NAMALWA (cell line): ENCODE measurements around the gene DCTN4.
A peak's percentile ranks its signal among the peaks of the same experiment; 100 is the strongest.
"Not testable (repeated sequence)": the region's sequence is repeated elsewhere in the genome, so short reads cannot be mapped to it uniquely, and the experiment has no call there.

ENCODE experiments used
- DNase-seq: peaks from one replicate; pipeline ENCODE4 v3.0.0-alpha.2; 2015; ENCODE audit warnings: low spot score

Gene DCTN4

DNA sequence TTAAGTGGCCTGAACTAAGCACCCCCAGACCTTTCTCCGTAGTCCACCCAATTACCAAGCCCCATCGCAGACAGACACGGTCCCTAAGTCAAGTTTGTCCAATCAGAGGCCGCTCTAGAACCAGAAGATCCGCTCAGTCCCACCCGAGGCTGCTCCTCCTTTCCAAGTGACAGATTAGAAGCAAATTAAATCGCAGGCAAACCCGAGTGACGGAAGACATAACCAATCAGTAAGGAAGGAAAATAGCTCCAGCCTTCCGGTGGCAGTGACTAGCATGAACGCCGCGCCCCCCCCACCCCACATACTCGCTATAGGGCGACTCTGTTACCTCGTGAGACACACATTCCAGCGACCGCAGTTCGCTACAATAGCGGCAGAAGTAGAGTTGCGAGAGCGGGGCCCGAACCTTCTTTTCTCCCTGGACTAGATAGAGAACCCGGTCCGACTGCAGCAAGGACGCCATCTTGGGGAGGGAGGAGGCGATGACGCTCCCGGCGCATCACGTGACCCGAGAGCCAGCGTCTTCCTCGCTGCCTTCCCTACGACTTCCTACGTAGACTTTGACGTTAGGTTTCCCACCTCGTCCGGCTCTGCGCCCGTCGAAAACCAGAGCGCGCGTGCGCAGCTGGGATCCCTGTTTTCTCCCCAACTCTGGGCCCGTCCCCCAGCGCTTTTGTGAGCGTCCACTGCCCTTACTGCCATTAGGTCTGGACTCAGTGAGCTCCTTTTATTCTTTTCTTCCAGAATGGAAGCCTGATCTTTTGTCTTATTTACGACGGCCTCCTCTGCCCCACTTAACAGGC, at the start of gene DCTN4:
Gene DCTN4, minus strand, starts transcription at position 487 of the 803 bp plus-strand sequence. Its CDS starts 24 bp downstream, at position 463.
- peak; percentile 99 for DNase-seq

DNA sequence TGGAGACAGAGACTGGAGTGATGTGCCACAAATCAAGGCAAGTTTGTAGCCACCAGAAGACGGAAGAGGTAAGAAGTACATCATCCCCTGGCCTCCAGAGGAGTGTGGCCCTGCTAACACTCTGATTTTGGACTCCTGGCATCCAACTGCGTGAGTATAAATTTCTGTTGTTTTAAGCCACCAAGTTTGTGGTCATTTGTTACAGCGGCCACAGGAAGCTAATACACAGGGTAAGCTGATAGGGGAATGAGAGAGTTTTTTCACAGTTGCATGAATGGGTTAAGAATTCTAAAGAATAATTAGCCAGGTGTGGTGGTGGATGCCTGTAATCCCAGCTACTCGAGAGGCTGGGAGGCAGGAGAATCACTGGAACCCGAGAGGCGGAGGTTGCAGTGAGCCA, 45.6 kb upstream of the DCTN4 start:
- no peak for DNase-seq

DNA sequence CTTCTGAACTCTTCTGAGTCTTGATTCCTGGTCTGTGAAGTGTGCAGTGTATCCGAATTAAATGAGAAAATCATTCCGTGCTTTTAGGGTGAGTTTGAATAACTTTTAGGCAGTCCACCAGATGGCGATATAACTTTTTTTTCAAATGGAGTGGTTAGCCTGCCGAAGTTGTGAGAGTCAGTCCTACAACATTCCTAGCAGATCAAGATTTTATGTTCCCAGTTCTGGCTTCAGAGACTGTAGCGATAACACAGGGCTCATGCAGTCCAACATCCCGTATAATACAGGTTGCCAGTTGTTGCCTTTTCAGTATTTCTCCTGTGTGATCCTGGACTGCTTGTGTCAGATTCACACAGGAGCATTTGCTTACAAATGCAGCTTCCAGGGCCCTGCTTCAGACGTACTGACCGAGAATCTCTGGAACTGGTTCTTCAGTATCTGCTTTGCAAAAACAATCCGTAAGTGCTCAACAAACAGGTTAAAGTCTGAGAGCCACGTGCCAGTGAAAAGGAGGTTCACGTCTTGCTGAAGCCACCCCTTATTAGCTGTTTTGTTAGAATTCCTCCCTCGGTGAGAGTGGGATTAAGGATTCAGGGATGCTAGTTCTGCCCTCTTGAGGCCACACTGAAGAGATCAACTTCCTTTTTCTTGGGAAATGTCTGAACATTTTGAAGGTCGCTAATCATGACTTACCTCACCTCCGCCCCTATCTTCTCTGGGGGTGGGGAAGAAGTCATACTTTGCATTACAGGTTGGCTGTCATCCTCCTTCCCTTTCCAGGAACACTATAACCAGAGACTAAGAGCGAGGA, 42.5 kb upstream of the DCTN4 start:
- DNase-seq = peak; percentile 57

GRCh38 chr5:150797384-150797783, 38.6 kb upstream of the DCTN4 start:
- no peak for DNase-seq

DNA sequence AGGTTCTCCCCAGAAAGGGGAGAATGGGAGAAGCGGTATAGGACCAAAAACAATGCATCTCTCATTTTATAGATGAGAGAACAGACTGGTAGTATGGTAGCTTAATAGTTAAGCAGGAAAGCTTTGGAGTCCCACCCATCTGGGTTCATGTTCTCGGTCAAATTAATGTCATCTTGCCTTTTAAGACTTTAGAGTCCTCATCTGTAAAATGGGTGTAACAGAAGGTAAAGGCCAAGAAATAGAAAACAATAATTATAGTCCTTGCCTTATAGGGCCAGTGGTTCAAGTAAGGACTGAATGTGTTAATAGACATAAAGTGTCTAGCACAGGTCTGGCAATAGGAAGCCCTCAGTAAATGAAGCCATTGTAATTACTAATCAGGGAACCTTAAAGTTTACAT, 36.1 kb upstream of the DCTN4 start:
- no peak for DNase-seq

GRCh38 chr5:150793423-150793888, 34.6 kb upstream of the DCTN4 start:
- DNase-seq = not testable (repeated sequence)

DNA sequence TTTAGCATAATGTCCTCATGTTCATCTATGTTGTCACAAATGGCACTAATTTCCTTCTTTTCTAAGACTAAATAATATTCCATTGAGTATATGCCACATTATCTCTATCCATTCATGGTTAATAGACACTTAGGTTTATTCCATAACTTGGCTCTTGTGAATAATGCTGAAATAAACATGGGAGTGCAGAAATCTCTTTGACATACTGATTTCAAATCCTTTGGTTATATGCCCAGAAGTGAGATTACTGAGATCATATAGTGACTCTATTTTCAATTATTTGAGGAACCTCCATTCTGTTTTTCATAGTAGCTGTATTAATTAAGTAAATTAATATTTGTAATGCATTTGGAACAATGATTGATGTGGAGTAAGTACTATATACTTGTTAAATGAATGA, 32.7 kb upstream of the DCTN4 start:
- no peak for DNase-seq

DNA sequence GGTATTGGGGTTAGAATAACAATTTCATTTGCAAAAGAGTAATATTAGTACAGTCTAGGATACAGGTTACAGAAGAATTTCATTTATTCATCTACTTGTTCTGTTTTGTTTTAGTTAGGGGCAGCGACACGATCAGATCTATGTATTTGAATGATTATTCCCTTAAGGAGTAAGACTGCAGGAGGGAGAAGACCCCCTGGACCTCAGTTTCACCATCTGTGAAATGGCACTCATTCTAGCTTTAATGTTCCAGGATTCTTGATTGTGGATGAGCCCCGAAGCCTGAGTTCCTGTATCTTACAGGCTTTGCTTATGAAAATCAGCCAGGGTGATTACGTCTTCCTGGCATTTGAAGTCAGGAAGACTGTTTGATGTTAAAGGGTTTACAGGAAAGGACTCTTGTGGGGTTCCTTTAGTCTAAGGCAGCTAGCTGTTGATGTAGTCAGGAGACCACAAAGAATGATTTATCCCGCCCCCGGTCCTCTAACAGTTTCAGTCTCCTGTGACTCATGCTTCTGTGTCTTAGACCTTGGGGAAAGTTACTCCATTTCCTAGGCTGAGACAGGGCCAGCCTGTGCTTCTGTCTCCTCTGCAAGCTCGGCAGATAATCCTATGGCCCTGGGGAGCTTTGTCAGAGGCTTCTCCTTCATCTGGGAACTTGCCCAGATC, 31.3 kb upstream of the DCTN4 start:
- no peak for DNase-seq

DNA sequence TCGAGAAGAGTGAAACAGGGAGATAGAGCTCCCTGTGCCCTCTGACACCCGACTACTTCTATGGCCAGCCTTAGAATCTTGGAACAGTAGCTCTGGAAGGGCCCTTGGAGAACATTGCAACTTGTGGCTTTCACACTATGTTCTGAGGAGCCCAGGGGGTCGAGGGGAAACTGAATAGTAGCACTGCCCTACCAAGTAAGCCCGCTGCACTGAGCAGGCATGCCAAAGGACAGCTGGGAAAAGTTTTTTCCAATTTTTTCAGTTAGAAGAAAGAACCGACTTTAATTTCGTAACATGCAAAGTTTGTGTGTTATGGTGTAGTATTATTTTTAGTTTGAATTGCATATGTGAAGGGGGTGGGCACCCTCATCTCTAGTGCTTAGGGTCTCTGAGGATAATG, 30.6 kb upstream of the DCTN4 start:
- no peak for DNase-seq

GRCh38 chr5:150788977-150789376, 30.2 kb upstream of the DCTN4 start:
- no peak for DNase-seq

- DNase-seq = no peak
These were observed 28.8 kb upstream of the DCTN4 start for GRCh38 chr5:150787656-150788055.

- no peak for DNase-seq
These were observed 28.1 kb upstream of the DCTN4 start for GRCh38 chr5:150786876-150787275.

- no peak for DNase-seq
These were observed 27.1 kb upstream of the DCTN4 start for GRCh38 chr5:150785950-150786349.

GRCh38 chr5:150783422-150783928, 24.7 kb upstream of the DCTN4 start:
- peak; percentile 40 for DNase-seq

- DNase-seq = no peak
These were observed 24.0 kb upstream of the DCTN4 start for GRCh38 chr5:150782850-150783249.

DNA sequence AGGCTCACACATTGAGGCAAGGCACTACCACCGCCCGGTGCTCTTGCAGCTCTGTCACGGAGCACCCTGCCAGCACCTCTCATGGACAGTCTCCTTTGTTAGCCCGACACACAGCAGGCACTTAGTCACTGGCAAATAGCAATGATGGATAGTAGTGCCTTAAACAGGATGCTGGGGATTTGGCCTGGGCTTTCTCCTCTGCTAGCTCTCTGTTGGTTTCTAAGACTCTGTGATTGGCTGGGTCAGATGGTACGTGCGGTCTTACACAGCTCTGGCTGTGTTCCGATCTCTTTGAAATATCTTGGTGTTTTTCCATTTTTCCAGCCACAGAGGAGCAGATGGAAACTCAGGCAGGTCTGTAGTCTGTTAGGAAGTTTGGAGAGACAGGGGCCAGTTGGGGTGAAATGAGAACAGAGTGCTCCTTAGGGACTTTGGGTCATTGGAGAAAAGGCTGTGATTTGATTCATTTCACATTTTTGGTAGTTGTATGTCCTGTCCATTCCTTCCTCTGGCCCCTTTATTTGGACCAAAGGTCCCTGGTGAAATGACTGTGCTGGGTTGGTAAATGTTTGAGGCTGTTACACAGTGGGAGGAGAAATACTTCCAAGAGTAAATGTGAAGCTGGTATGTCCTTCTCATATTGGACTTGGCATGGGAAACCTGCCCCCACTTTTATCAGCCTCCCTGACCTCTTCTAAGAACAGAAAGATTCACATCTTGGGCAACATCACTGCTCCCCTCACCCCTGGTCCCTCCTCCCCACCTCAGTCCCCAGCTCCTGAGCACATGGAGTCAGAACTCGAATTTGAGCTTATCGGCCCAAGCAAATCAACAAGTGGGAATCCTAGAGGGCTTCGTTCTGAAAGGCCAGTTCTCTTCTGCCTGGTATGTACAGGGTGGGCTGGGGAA, 23.1 kb upstream of the DCTN4 start:
- DNase-seq = no peak

DNA sequence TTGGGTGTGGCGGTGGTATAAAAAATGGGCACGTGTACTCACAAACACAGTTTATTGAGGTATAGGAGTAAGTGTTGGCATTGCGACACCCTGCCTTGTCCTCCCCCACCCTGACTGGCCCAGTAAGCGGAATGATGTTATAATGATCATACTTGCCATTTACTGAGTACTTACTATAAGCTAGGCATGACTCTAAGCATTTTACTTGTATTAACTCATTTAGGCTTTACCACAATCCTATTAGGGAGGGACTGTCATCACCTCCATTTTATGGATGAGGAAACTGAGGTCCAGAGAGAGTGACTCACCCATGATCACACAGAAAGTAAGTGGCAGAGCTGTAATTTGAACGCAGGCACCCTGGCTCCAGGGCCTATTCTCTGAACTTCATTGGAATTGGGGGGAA, 22.0 kb upstream of the DCTN4 start:
- DNase-seq = no peak

DNA sequence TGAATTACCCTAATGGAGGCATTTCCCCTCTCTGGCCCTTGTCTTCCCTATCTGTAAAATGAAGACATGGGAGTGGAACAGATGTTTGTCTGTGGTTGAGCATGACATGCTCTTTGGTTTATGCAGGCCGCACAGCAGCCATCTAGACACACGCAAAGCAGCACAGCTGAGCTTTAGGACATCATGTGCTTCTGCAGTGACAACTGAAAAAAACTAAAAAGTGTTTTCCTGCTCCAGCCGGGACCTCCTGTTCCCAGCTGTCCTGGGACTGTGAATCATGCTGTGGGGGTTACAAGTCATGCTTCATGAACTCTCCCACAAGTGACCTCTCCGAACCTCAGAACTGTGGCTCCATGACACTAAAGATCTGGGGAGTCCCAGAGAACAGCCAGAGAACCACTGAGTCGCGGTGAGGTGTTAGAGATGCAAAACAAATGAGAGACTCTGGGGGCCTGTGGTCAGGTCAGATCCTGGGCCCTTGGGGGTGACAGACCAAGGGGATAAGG, 21.4 kb upstream of the DCTN4 start:
- DNase-seq = peak; percentile 71

DNA sequence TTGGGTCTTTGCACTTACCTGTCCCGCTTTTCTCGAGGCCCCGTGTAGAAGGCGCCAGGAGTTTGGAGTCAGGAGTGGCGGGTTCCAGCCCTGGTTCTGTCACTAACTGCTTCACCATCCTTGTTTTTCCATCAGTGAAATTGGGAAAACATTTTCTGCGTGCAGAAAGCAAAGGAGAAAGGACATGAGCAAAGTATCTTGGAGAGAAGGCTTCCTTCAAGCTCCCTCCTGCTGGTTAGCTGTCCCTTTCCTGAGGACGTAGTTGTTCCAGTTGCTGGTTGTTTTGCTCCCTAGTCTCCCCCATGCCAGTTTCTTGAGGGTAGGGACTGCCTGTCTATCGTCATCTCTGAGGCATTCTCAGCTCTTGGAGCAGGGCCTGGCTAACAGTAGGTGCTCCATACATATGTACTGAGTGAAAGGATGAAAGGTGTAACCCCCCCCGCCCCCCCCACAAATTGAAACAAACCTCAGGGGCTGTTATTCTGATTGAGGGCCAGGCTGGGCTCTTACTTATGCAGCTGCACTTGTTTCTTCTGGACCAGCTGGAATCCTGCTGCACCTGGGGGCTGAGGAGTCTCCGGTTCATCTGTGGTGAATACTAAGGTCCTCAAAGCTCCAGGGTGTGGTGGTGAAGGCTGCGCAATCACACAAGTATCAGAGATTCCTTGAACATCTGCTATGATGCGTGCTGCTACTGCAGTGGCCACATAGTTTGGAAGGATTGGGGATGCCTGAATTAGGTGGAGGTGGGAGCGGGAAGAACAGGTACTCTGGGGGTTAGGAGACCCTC, 20.8 kb upstream of the DCTN4 start:
- peak; percentile 70 for DNase-seq
